ENCODE results near the gene FAM222A.

DNA sequence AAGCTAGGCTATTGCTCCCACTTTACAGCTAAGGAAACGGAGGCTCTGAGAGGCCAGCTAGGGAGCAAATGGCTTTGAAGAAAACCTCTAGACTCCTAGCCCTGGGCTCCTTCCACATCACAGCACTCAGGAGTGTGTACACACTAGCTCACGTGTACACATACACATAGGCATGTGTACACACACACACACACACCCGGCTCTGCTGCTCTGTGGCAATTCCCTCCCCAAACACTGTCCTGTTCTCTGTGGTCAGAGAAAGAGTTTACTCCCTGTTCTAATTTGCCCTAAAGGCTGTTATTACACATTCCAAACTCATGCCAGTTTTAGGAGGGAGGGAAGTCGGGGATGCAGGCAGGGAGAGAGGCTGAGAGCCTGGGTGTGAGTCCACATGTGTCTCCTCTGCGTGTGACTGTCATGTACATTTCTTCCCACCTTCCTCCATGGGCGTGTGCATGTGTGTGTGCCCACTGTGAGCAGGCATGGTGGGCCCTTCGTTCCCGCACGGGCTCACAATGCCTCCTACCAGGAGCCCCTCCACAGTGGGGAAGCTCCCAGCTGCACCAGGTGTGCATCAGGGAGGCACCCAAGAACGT is 105.4 kb downstream of the FAM222A start:
- TF ChIP-seq, protein P1, sequence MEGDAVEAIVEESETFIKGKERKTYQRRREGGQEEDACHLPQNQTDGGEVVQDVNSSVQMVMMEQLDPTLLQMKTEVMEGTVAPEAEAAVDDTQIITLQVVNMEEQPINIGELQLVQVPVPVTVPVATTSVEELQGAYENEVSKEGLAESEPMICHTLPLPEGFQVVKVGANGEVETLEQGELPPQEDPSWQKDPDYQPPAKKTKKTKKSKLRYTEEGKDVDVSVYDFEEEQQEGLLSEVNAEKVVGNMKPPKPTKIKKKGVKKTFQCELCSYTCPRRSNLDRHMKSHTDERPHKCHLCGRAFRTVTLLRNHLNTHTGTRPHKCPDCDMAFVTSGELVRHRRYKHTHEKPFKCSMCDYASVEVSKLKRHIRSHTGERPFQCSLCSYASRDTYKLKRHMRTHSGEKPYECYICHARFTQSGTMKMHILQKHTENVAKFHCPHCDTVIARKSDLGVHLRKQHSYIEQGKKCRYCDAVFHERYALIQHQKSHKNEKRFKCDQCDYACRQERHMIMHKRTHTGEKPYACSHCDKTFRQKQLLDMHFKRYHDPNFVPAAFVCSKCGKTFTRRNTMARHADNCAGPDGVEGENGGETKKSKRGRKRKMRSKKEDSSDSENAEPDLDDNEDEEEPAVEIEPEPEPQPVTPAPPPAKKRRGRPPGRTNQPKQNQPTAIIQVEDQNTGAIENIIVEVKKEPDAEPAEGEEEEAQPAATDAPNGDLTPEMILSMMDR (IDR thresholded peaks at IDR 0.05; ENCODE audit: low read length): no peak
- no peak for TF ChIP-seq EZH2 (optimal IDR thresholded peaks at IDR 0.05; ENCODE audit: low read depth, low read length)
- no peak for TF ChIP-seq EZH2phosphoT487 (IDR thresholded peaks at IDR 0.05; ENCODE audit: low read length)

Measured in MM.1S (cell line).